Uterus (tissue), 4 donors: ENCODE results near the gene MIAT. TPM values are rescaled to one million over a fixed set of nuclear protein-coding genes. Genes with fewer than 3 reads are reported as not detected.

Experiments used
- DNase-seq, 2 donors: peaks; one replicate each; pipeline ENCODE4 v3.0.0-alpha.2; 2019 to 2020
- H3K27ac ChIP-seq, 2 donors: fragments of 200-600 bp; sonication (generic); 1 replicate in 1 of 2; 2 replicates in 1 of 2; pipeline ENCODE4 v1.5.1; 2016 to 2018
- H3K27me3 ChIP-seq, 2 donors: fragments of 200-600 bp; sonication (generic); one replicate each; pipeline ENCODE4 v1.5.1; 2018 to 2019; ENCODE audit warnings: control low read depth in 1 of 2
- H3K36me3 ChIP-seq, 2 donors: fragments of 200-600 bp; sonication (generic); one replicate each; pipeline ENCODE4 v1.5.1; 2019; ENCODE audit warnings: control low read depth in 1 of 2
- H3K4me1 ChIP-seq, 2 donors: fragments of 200-600 bp; sonication (generic); one replicate each; pipeline ENCODE4 v1.5.1; 2018 to 2019; ENCODE audit warnings: control low read depth in 1 of 2
- H3K4me3 ChIP-seq, 2 donors: fragments of 200-600 bp; sonication (generic); 1 replicate in 1 of 2; 2 replicates in 1 of 2; pipeline ENCODE4 v1.5.1; 2018 to 2019; ENCODE audit warnings: mild to moderate bottlenecking in 1 of 2
- H3K9me3 ChIP-seq, 2 donors: fragments of 200-600 bp; sonication (generic); one replicate each; pipeline ENCODE4 v1.5.1; 2019; ENCODE audit warnings: control low read depth in 1 of 2
- POLR2A ChIP-seq, 2 donors: fragments of 450-650 bp; IDR thresholded peaks; one replicate each; pipeline ENCODE4 v1.6.1; 2016; ENCODE audit warnings: antibody characterized with exemption in 2 of 2, mild to moderate bottlenecking in 1 of 2, moderate library complexity in 1 of 2
- intact Hi-C: fragments of 100-400 bp; cut with DNase I; formaldehyde crosslinking; loops from one replicate; pipeline ENCODE4 v1.15.1; 2023; ENCODE audit warnings: low total_unique reads
- total RNA-seq, 4 donors: library from RNA; depleted of rRNA in 3 of 4; stranded (reverse); fragments of >200 nt in 3 of 4; gene quantifications; one replicate each; pipeline versions ENCODE4 v1.1.0 to v1.2.4, GENCODE V29; 2014 to 2023
- TF ChIP-seq, protein P1 (sequence below), 4 experiments: fragments of 200-600 bp in 2 of 4; fragments of 450-650 bp in 2 of 4; sonication (generic) in 2 of 4; IDR thresholded peaks; one replicate each; pipeline ENCODE4 v1.5.1; 2016 to 2019; ENCODE audit warnings: antibody characterized with exemption in 4 of 4, mild to moderate bottlenecking in 2 of 4, moderate library complexity in 1 of 4
- donor health status: DM: yes; HTN: yes; CAD: no.

MIAT gene
- total RNA-seq, 4 donors from 2014 or later = 0.51 to 5.3 (median 3.1) TPM

DNA sequence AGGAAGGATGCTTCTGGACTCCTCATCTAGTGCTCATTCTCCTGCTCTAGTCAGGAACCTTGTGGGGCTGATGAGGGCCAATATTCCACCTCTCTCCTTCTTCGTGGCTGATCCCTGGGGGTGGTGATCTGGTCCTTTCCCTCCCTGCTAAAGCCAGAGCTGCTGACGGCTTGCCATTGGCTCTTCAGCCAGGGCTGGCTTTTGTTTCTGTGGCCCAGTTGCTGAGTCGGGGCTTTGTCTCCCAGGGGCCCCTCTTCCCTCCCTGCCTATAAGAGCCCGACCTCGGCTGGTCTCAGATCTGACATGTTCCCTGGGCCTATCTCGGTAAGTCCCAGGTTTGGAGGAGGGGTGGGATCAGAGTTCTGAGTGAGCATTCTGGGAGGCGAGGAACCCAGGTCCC, 35.7 kb upstream of the MIAT start, which contains the start of gene CRYBA4:
Gene CRYBA4, plus strand, starts transcription at position 301 of the 400 bp plus-strand sequence. CDS start 634 bp downstream, outside the sequence.
- intact Hi-C loops = no loop called here
- no peak for DNase-seq
- no peak within 1 kb of the TSS for H3K27ac ChIP-seq

GRCh38 chr22:26623984-26624383, 33.4 kb upstream of the MIAT start:
- no peak overlapping the region for H3K27ac ChIP-seq
- H3K4me1 ChIP-seq = no peaks in the 10 kb centered on the region
- H3K9me3 ChIP-seq = no peaks in the 10 kb centered on the region
- intact Hi-C loops = no loop called here
- no peaks in the 10 kb centered on the region for H3K36me3 ChIP-seq
- H3K27me3 ChIP-seq = no peaks in the 10 kb centered on the region
- DNase-seq = no peak
- TF ChIP-seq, protein P1, sequence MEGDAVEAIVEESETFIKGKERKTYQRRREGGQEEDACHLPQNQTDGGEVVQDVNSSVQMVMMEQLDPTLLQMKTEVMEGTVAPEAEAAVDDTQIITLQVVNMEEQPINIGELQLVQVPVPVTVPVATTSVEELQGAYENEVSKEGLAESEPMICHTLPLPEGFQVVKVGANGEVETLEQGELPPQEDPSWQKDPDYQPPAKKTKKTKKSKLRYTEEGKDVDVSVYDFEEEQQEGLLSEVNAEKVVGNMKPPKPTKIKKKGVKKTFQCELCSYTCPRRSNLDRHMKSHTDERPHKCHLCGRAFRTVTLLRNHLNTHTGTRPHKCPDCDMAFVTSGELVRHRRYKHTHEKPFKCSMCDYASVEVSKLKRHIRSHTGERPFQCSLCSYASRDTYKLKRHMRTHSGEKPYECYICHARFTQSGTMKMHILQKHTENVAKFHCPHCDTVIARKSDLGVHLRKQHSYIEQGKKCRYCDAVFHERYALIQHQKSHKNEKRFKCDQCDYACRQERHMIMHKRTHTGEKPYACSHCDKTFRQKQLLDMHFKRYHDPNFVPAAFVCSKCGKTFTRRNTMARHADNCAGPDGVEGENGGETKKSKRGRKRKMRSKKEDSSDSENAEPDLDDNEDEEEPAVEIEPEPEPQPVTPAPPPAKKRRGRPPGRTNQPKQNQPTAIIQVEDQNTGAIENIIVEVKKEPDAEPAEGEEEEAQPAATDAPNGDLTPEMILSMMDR (IDR thresholded peaks at IDR 0.05) = no peak
- TF ChIP-seq POLR2A (IDR thresholded peaks at IDR 0.05) = no peak
- H3K4me3 ChIP-seq = no peak overlapping the region

More for the DNA sequence above, 35.7 kb upstream of the MIAT start, which contains the start of gene CRYBA4:
- Histone ChIP-seq H3K36me3 (no peaks in the 10 kb centered on the region), H3K4me1 (no peaks in the 10 kb centered on the region), H3K9me3 (no peaks in the 10 kb centered on the region), H3K4me3 (no peak within 1 kb of the TSS), H3K27me3 (no peaks in the 10 kb centered on the region)
- no peak for TF ChIP-seq POLR2A (IDR thresholded peaks at IDR 0.05)
- TF ChIP-seq, protein P1 (IDR thresholded peaks at IDR 0.05) = no peak

DNA sequence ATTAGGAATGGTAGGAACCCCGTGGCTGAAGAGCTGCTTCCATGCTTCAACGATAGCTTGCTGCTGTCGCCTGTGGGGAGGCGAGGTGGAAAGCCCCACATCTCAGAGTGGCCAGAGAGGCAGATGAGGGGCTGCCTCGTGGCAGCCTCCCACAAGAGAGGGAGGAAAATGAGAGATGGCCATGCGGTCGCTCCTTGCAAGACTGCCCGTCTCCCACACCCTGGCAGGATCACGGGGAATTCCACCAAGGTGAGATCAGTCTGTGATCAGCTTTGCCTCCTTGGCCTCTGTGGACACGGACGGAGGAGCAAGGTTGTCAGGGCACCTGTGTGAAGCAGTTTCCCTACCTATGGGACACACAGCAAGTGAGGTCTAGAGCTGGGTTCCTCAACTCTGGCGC, 32.6 kb upstream of the MIAT start:
- no peak overlapping the region for H3K4me3 ChIP-seq
- H3K27ac ChIP-seq = no peak overlapping the region
- H3K4me1 ChIP-seq = no peaks in the 10 kb centered on the region
- H3K27me3 ChIP-seq = no peaks in the 10 kb centered on the region
- intact Hi-C loops = no loop called here
- no peaks in the 10 kb centered on the region for H3K9me3 ChIP-seq
- no peak for DNase-seq
- TF ChIP-seq POLR2A (IDR thresholded peaks at IDR 0.05) = no peak
- TF ChIP-seq, protein P1 (IDR thresholded peaks at IDR 0.05) = no peak
- no peaks in the 10 kb centered on the region for H3K36me3 ChIP-seq

DNA sequence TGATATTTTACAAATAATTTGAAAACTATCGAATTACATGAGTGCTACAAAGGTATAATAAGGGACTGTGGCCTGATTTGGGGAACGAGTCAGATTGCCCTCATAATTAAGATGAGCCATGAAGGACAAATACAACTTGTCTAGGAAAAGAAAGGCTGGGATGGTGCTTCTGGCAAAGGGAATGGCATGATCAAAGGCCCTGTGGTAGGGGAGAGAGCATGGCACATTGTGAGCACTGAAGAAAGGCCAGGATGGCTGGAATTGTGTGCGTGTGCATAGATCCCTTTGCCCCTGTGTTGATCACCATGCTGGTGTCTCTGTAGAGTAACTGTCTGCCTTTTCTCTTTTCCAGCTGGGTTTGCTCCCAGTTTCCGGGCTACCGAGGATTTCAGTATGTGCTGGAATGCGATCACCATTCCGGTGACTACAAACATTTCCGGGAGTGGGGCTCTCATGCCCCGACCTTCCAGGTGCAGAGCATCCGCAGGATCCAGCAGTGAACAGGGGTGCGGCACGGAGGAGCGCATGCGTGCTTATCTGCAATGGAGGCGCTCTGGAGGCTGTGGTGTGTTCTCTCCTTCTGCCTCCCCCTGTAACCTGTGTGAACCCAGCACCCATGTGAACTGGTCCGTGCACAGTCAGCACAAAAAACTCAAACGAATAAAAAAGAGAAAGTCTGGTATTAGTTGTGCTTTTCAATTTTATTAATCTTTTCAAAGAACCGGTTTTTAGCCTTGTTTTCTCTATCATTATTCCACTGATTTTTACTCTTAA, 27.2 kb upstream of the MIAT start:
- DNase-seq = no peak

DNA sequence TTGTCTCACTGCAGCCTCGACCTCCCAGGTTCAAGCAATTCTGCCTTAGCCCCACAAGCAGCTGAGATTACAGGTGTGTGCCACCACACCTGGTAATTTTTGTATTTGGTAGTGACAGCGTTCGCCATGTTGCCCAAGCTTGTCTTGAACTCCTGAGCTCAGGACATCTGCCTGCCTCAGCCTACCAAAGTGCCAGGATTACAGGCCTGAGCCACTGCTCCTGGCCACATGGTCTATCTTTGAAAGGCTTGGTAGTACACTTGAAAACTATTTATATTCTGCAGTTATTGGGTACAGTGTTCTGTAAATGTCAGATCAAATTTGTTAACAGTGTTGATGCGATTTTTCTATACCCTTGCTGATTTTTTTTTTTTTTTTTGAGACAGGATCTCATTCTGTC, 26.1 kb upstream of the MIAT start:
- Histone ChIP-seq H3K27me3 (no peaks in the 10 kb centered on the region), H3K4me3 (no peak overlapping the region), H3K9me3 (no peaks in the 10 kb centered on the region), H3K36me3 (no peaks in the 10 kb centered on the region), H3K27ac (no peak overlapping the region), H3K4me1 (no peaks in the 10 kb centered on the region)
- TF ChIP-seq, protein P1 (IDR thresholded peaks at IDR 0.05) = no peak
- TF ChIP-seq POLR2A (IDR thresholded peaks at IDR 0.05) = no peak
- no peak for DNase-seq
- intact Hi-C loops = no loop called here

More for the DNA sequence above, 27.2 kb upstream of the MIAT start:
- Histone ChIP-seq H3K27me3 (no peaks in the 10 kb centered on the region), H3K4me1 (no peaks in the 10 kb centered on the region), H3K27ac (no peak overlapping the region), H3K4me3 (no peak overlapping the region), H3K36me3 (no peaks in the 10 kb centered on the region), H3K9me3 (no peaks in the 10 kb centered on the region)
- TF ChIP-seq, protein P1 (IDR thresholded peaks at IDR 0.05) = no peak
- TF ChIP-seq POLR2A (IDR thresholded peaks at IDR 0.05) = no peak
- intact Hi-C loops = no loop called here
